Measurements from ENCODE around the gene SLC27A4.

DNA sequence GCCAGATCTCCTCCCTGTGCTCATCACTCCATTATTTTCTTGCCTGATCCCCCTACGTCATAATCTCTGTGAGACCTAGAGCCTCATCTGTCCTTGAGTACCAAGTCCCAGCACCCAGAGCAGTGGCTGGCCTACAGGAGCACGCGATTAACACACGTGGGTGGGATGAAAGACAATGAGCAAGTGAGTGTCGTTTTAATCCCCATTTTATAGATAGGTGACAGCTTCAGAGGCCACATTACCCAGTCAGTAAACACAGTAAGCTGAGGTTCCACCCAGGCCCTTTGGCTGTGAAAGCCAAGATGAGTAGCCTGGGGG, 35.4 kb upstream of the SLC27A4 start:
- TF ChIP-seq, protein P1, sequence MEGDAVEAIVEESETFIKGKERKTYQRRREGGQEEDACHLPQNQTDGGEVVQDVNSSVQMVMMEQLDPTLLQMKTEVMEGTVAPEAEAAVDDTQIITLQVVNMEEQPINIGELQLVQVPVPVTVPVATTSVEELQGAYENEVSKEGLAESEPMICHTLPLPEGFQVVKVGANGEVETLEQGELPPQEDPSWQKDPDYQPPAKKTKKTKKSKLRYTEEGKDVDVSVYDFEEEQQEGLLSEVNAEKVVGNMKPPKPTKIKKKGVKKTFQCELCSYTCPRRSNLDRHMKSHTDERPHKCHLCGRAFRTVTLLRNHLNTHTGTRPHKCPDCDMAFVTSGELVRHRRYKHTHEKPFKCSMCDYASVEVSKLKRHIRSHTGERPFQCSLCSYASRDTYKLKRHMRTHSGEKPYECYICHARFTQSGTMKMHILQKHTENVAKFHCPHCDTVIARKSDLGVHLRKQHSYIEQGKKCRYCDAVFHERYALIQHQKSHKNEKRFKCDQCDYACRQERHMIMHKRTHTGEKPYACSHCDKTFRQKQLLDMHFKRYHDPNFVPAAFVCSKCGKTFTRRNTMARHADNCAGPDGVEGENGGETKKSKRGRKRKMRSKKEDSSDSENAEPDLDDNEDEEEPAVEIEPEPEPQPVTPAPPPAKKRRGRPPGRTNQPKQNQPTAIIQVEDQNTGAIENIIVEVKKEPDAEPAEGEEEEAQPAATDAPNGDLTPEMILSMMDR (IDR thresholded peaks at IDR 0.05): no peak
- TF ChIP-seq POLR2AphosphoS5 (IDR thresholded peaks at IDR 0.05) (no peak), POLR2A (IDR thresholded peaks at IDR 0.05) (no peak), EP300 (IDR thresholded peaks at IDR 0.05) (no peak)
